Posterior vena cava (tissue), 2 donors: Measurements from ENCODE around the gene FKBP11. TPM values are rescaled to one million over a fixed set of nuclear protein-coding genes. Genes with fewer than 3 reads are reported as not detected.
A peak's percentile ranks its signal among the peaks of the same experiment; 100 is the strongest.

Experiments used
- DNase-seq: peaks from one replicate; pipeline ENCODE4 v3.0.0-alpha.2; 2020; ENCODE audit warnings: low spot score
- intact Hi-C, 2 donors: fragments of 100-400 bp; cut with DNase I; formaldehyde crosslinking; loops; one replicate each; pipeline versions ENCODE4 v1.14.1 to v1.14.2; 2022 to 2023
- total RNA-seq, 2 donors: library from RNA; stranded (reverse); fragmentation: NEBNext Ultra II Directional; extraction: Animal tissue kit (Norgen Biotek cat#: 25700); gene quantifications; one replicate each; pipeline ENCODE4 v1.2.1, GENCODE V29; 2021
- donor health status: DM: yes; HTN: yes; CAD: no.
- donor health status: DM: yes; HTN: yes; CAD: no.

The FKBP11 gene
- total RNA-seq, 2 donors from 2014 or later, result 26.9 to 34.2 TPM

DNA sequence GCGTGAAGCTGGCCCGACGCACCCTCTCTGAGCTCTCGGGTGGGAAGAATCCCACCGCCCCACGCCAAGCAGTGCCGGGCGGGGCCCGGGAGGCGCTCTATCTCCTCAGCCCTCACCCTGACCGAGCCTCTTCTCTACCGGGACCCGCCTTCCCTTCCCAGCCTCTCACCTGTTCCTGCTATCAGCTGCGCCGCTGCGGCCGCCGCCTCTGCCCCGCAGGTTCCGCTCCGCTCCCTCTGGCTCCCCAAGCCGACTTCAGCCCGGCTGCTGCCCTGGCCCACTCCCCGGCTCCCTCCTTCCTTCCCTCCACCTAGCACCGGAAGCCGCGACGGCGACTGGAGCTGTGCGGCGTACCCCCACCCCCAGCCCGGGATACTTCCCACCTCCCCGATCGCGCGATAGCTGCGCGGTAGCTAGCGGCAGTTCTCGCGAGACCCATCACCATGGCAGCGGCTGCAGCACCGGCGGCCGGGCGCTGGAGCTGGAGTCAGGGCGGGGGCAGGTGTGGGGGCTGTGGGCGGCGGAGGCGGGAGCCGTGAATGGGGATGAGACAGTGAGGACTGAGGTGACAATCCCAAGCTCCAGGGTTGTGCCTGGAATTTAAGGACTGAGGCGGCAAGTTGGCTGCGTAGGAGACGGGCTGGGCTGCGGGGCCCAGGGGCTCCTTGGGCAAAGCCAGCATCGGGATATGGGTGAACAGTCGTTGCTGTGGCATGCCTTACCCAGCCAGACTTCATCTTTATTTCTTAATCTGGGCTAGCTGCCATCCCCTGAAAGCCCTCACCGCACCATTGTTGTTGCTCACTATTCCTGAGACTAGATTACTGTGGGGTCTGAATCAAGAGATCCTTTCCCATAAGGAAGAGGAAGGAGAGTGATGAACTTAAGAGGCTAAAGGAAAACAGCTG lies 32.1 kb upstream of the FKBP11 start, which contains the start of gene ARF3:
Gene ARF3, minus strand, starts transcription at position 347 of the 908 bp plus-strand sequence. CDS start 16,392 bp downstream, outside the sequence.
- intact Hi-C loops, result no loop called here

DNA sequence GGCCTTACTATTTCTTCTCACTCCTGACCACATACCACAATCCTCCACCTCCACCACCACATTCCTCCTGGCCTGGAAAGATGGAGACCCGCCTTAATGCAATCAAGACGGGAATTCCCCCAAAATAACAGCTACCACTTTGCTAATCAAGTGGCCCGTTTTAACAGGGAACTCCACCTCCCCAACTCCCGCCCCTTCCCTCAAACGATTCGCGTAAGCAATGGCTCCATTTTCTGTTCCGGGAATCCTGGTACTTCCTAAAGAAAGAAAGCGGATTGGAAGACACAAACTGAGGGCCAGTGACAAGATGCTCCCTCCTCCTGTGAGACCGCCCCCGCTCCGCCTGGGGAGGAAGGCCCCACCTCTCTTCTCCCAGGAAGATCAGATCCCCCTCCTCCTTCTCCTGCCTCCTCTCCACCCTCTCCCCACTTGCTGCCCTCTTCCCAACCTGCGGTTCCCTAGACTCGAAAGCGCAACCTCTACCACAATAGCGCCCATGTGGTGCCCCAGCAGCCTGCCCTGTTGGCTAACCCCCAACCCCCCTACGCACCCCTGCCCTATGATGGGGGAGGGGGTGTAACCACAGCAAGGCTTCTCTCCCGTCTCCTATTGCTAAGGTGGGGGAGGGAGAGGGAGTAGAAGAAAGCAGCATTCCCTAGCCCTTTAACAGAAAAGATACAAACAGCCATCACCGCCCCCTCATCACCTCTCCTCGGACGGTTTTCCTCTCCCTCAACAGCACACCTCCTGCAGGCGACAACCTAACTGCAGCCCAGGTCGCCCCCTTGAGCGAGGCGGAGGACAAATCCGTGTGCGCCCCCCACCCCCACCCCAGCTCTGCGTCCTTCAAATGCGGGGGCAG lies 31.2 kb upstream of the FKBP11 start:
- DNase-seq, result peak; percentile 95
- intact Hi-C loops, result no loop called here

More for the DNA sequence above, 32.1 kb upstream of the FKBP11 start, which contains the start of gene ARF3:
- DNase-seq, result peak; percentile 98

DNA sequence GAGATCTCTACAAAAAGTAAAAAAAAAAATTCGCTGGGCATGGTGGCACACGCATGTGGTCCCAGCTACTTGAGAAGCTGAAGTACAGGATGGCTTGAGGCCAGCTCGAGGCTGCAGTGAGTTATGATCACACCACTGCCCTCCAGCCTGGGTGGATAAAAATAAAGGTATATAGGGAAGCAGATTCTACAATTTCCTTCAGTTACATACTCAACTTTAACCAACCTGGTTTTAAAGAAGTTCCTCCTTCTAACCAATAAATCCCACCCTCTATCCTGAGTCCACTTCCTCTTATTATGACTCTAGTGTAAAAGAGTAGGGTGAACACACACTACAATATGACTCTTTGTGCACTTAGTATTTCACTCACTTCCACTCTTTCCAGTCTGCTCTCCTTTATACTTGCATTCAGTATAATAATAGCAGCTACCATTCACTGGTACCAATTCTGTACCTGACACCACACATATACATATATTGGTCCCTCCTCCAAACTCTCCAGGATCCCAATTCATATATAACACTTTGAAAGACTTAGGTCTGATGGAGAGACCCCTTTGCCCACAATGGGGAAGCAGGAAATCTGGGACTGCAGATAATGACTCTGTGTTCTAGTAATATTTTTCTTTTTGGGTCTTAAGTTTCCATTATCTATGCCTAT lies 29.7 kb upstream of the FKBP11 start:
- DNase-seq, result no peak
- intact Hi-C loops, result no loop called here

DNA sequence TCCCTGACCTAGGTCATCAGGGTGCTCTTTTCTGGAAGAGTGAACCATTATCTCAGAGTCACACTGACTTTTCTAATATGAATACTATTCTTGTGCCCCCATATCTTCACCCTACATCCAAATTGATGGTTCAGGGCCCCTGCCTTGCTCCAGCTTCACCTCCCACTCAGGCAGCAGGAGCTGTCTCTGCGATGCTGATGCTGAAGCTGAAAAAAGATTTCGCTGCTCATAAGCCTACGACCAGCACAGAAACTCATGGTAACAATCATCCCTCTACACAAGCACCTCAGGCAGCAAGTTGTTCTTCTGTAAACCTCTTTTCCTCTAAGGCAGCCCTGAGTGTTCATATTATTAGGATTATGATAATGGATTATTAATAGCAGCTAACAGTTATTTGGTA lies 28.8 kb upstream of the FKBP11 start:
- DNase-seq, result no peak
- intact Hi-C loops, result no loop called here

DNA sequence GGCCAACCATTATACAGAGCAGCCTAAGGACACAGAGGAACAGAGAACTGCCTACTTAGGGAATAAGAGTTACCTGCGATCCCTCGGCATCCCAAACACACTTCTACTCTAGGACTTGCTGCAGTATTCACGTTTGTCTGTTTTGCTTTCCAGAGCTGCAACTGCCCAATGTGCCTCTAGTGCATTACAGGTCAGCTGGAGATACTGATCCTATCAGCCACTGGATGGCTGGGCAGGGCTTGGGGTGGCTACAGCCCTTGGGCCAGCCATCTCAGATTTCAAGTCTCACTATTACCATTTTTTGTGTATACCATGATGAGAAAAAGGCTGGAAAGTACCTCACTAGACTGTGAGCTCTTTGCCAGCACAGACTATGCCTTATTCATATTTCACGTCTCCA lies 27.4 kb upstream of the FKBP11 start:
- intact Hi-C loops, result no loop called here
- no peak for DNase-seq

DNA sequence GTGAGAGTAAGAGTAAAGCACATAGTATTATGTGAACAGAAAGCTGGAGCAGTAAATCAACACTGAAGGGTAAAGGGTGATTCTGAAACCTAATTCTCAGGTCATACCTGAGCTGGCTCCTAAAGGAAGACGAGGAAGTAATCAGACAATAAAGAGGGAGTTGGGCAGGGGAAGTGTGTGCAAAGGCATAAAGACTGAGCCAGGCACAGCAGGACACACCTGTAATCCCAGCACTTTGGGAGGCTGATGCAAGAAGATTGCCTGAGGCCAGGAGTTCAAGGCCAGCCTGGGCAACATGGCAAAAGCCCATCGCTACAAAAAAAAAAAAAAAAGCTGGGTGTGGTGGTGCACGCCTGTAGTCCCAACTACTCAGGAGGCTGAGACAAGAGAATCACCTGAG lies 22.4 kb upstream of the FKBP11 start:
- intact Hi-C loops, result no loop called here
- DNase-seq, result no peak

DNA sequence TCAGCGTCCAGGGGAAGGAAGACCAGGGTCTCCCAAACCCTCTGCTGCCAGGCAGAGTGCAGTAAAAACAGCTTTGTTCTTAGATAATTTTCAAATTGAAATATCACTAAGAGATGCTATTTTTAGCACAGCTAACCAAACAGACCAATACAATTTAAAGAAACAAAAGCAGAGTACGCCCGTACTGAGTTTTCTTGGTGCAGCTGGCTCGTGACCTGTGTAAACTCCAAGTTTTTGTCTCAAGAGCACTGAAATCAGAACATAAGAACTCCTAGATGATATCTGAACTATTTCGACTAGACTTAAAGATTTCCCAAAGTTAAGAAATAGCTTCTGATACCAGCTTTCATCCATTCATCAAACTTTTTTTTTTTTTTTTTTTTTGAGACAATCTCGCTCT lies 21.7 kb upstream of the FKBP11 start:
- DNase-seq, result no peak
- intact Hi-C loops, result no loop called here

DNA sequence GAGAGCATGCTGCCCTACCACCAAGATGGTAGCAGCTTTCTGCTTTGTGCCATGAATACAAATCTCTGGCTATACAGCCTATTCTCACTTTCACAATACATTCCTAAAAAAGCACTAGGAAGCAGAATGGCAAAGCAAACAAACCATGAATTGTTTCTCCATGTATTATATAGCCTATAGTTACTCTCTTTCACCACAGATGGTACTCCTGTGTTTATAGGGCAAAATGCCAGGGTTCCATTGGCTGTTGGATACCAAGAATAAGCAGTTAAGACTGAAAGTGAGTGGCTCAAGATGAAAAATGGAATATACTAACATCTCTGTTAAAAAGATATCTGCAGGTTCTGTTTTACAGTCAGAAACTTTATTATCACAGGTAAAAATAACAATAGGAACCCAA lies 20.9 kb upstream of the FKBP11 start:
- no peak for DNase-seq
- intact Hi-C loops, result no loop called here

DNA sequence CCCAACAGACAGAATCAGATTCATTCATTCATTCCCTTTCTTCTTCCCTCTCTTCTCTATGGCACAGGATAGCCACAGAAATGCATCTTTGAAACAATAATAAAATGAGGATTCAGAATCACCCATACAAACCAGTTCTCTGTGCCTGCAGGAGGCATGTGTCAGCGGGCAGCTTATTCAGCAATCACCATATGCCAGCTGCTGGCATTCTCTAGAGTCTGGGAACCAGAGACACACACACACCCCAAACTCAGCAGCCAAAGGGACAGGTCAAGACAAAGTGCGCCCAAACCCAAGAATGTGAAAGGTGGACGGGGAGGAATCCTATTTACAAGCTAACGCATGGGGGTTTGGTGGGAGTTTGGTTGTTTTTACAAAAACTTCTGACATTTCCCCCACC lies 17.9 kb upstream of the FKBP11 start:
- intact Hi-C loops, result no loop called here
- no peak for DNase-seq

DNA sequence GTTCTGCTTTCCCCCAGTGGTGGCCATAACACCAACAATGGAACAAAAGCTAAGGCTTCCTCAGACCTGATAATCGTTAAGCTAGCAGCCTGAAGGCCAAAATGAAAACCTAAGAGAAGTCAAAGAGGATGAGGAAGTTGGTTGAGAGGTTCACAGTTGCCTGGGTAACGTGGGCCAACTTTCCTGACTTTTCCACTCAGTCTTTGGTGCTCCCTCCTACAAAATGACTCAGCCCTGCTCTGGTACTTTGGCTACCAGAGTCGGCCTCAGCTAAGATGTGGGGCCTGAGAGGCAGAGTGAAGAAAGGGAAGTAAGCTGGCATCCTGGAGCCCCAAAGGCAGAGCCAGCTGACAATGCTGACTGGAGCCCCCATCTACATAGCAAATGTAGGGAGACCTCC lies 14.9 kb upstream of the FKBP11 start:
- no peak for DNase-seq
- intact Hi-C loops, result no loop called here

DNA sequence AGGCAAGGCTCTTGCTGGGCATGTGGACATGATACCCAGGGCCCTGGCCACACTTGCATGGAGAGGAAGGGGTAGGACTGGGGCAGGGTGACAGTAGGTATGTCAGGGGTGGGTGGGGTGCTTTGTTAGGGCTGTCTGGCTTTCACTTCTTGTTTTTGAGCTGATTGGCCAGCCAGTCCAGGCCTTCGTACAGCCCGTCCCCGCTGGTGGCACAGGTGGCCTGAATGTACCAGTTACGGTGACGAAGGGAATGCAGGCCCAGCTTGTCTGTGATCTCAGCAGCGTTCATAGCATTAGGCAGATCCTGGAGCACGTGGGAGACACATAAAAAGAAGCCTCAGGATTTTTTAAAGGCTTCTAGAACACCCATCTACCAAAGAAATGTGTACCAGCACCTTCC lies 13.5 kb upstream of the FKBP11 start:
- intact Hi-C loops, result no loop called here
- DNase-seq, result no peak

DNA sequence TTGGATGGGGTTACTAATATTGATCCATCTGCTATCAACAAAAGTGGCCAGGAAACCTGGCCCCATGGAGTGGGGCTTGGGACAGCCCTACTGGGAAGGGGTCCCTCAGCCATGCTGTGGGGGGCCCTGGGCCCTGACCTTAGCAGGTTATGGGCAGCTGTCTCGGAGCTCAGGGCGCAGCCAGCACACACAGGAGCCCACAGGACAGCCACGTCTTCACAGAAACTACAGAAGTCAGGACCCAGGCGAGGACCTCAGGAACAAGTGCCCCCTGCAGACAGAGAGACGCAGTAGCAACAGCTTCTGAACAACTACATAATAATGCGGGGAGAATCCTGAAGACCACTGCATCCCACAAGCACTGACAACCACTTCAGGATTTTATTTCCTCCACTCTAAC lies 11.9 kb upstream of the FKBP11 start:
- intact Hi-C loops, result no loop called here

DNA sequence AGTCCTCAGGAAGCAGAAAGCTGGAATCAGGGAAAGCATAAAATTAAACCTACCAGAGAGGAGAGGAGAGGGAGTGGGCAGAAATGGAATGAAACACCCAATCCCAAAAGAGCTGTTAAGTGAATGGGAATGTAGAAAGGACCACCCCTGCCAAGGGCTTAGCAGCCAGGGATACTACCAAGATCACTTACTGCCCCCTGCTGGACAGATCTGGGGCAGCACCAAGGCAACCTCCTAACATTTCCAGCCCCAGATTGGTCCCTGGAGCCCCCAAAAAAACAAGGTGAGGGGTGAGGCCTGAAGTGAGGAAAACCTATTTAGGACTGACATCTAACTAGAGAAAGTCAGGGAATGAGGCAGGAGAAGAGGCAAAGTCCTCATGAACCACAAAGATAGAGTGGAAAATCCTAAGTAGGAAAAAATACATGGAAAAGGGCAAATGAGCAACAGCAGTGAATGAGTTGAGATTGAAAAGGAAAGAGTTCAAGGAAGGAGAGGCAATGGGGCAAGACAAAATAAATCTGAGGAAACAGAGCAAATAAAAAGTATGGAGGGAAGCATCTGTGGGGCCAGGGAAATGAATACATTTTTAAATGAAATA lies 11.2 kb upstream of the FKBP11 start:
- intact Hi-C loops, result no loop called here
- peak; percentile 90 for DNase-seq

More for the DNA sequence above, 11.9 kb upstream of the FKBP11 start:
- DNase-seq, result no peak

DNA sequence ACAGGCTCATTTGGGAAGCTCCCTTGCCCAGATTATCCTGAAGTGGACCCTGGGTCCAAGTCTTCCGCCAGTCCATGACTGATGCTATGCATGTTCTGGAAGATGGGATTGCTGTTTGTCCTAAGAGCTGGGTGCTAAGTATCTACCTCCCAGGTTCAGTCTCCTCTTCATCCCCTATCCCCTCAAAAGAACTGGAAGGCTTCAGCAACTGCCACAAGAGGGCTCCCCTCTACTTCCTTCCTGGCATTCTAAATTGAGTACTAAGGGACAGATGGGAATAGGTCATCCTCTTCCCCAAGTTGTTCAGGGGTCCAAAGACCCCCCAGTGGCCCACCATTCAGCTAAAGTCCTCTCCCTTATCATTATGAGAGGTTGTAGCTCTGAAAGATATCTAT lies 9.0 kb upstream of the FKBP11 start:
- intact Hi-C loops, result no loop called here
- no peak for DNase-seq

DNA sequence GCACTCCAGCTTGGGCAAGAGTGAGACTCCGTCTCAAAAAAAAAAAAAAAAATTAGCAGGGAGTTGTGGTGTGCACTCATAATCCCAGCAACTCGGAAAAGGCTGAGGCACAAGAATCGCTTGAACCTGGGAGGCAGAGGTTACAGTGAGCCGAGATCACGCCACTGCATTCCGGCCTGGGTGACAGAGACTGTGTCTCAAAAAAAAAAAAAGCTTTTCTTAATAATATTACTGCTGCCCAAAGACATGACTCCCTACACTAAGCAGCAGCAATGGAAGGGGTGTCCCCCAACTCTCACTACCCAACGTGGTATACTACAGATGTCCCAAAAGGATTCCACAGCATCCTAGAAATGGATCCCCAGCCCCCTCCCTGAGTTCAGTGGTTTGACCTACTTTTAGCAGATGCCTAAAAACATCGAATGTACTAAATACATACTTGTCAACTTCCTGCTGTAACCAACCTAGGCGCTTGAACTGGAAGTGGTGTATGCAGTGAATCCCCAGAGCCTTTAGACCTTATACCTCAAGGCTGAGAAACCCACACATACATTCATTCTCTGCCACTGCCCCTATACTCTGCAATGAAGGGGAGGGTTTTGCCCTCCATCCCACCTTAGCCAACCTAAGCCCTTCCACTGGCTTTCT lies 8.5 kb upstream of the FKBP11 start:
- intact Hi-C loops, result no loop called here

DNA sequence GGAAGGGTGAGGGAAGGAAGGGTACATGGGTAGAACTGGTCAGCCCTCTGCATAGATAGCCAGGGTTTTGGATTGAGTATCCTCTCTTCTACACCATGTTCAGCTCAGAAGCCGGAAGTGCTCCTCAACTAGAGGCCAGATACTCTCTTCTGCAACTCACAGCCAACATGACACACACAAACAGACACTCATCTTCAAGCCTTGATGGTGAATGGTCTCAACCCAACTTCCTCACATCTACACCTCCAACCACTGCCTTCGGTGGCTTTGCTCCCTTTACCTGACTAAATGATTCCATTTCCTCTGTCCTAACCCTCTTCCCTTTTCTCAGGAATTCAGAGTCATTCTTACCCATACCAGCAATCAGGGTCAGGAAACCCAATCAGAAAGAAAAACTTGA lies 7.6 kb upstream of the FKBP11 start:
- DNase-seq, result no peak
- intact Hi-C loops, result no loop called here

More for the DNA sequence above, 8.5 kb upstream of the FKBP11 start:
- DNase-seq, result no peak

DNA sequence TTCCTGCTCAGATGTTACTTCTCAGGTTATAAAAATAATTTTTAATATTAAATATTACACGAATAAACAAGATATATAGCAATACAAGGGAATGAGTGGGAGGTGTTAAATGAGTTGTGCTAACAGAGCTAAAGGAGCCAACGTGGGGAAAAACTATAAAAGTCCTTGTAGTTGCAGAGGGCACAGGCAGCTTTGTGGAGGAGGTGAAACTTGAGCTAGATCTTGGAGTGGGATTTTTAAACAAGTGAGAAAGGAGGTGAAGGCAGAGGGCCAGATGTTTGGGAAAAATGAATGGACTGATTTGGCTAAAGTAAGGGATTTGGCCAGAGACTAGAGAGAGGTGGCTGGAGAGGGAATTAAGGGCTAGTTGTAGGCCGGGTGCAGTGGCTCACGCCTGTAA lies 5.2 kb upstream of the FKBP11 start:
- no peak for DNase-seq
- intact Hi-C loops, result no loop called here

DNA sequence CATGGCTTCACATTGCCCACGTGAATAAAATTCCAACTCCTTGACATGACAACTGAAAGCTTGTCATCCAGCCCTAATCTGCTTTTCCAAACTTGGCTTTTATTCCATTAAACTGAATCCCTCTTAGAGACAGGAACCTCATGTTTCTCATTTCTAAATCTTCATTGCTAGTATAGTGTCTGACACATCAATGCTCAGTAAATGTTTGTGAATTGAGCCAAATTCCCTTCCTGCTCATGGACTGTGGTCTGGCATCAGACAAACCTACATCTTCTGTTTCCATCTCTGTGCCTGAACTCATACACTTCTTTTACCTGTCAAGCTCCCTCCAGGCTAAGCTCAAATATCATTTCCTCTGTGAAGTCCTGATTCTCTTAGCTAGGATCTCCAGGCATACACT lies 4.3 kb upstream of the FKBP11 start:
- intact Hi-C loops, result no loop called here
- DNase-seq, result no peak

DNA sequence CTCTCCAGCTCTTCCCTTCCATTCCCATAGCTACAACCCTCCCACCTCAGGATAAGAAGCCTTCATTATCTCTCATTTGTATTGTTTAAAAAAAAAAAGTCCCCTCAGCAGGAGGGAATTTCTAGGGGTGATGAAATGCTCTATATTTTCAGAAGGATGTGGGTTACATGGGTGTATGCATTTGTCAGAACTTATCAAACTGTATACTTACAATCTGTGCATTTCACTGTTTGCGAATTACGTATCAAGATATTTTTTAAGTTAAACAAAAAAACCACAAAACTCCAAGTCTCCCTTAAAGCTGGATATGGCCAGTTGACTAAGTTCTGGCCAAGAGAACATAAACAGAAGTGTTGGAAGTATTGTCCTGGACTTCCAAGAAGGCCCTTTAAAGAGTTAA lies 2.0 kb upstream of the FKBP11 start:
- DNase-seq, result no peak
- intact Hi-C loops, result no loop called here
